ENCODE data around the gene MARCKSL1.
"Not testable (repeated sequence)": the region's sequence is repeated elsewhere in the genome, so short reads cannot be mapped to it uniquely, and the experiment has no call there.

MARCKSL1 gene

DNA sequence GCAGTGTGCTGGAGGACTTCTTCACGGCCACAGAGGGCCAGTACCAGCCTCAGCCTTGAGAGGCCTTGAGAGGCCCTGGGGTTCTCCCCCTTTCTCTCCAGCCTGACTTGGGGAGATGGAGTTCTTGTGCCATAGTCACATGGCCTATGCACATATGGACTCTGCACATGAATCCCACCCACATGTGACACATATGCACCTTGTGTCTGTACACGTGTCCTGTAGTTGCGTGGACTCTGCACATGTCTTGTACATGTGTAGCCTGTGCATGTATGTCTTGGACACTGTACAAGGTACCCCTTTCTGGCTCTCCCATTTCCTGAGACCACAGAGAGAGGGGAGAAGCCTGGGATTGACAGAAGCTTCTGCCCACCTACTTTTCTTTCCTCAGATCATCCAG lies 50.4 kb downstream of the MARCKSL1 start:
- DNase-seq (ENCODE audit: low read depth): no peak

DNA sequence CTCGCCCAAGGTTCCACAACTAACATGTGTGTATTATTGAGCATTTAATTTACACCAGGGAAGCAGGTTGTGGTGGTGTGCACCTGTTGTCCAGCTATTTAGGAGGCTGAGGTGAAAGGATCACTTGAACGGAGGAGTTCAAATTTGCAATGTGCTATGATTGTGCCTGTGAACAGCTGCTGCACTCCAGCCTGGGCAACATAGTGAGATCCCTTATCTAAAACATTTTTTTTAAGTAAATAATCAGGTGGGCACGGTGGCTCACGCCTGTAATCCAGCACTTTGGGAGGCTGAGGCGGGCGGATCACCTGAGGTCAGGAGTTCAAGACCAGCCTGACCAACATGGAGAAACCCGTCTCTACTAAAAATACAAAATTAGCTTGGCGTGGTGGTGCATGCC lies 51.3 kb downstream of the MARCKSL1 start:
- not testable (repeated sequence) for DNase-seq (ENCODE audit: low read depth)

Data from stromal cell of bone marrow (primary cell).